ENCODE data around the gene CLEC18B. TPM values are rescaled to one million over a fixed set of nuclear protein-coding genes. Genes with fewer than 3 reads are reported as not detected.
"Not testable (repeated sequence)": the region's sequence is repeated elsewhere in the genome, so short reads cannot be mapped to it uniquely, and the experiment has no call there.

CLEC18B gene
- polyA plus RNA-seq, 2 of the 4 experiments (the other 2 are of a cell fraction) = 0.26 to 0.31 TPM

DNA sequence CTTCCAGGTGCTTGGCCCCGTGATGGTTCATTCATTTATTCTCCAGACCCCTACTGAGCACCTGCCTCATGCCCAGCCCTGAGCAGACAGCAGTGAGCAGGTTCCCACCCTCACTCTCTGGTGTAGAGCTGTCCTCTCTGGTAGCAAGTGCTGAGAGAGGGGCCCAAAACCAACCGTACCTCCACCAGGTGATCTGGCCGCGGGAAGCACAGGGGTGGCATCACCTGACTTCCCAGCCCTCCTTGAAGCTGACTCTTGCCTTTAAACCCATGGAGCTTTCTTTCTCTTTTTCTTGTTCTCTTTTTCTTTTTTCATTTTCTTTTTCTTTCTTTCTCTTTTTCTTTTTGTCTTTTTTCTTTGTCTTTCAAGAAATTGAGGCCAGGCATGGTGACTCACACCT, 21.0 kb downstream of the CLEC18B start:
- H3K27ac ChIP-seq; H3K4me3 ChIP-seq; H3K4me1 ChIP-seq; POLR2A ChIA-PET; DNase-seq (ENCODE audit: low read depth in 1 of 2, low spot score in 1 of 2); H3K4me2 ChIP-seq; ATAC-seq; CTCF ChIA-PET; FAIRE-seq; H3K9me3 ChIP-seq: not testable (repeated sequence)
- WGBS (ENCODE audit: missing lambda C conversion rate) = 85% methylated on average over 3 of the region's 4 CpGs

DNA sequence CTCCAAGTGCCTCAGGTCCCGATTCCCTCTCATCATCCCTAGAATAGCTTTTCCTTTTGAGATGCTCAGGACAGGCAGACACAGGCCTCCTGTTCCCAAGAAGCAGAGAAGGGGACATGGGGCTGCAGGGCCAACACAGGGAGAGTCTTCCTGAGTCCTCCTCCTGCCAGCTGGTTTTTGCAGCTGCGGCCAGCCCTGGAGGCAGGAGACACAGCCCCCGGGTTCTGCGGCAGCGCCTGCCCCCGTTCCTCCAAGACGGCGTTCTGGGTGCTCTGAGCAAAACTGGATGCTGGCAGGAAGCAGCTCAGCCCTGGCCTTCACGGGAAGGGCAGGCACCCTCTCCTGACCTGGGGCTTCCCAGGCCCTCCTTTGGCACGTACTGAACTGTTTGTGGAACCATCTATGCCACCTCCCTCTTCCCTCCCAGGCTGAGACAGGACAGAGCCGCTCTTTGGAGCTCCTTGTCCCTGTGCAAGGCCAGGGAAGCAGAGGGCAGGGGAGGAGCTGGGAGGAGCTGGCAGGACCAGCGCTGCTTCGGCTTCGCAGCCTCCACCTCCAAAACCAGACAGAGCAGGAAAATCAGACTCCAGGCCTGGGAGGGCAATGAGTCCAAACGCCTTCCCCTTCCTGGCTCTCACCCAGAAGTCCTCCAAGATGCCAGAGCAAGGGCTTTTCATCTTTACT, 22.9 kb downstream of the CLEC18B start:
- H3K27ac ChIP-seq; CTCF ChIA-PET; FAIRE-seq; H3K4me1 ChIP-seq; POLR2A ChIA-PET; H3K9me3 ChIP-seq; H3K4me3 ChIP-seq; DNase-seq (ENCODE audit: low read depth in 1 of 2, low spot score in 1 of 2); H3K4me2 ChIP-seq: not testable (repeated sequence)
- 79% methylated on average over 12 of the region's 15 CpGs for WGBS (ENCODE audit: missing lambda C conversion rate)
- ATAC-seq = peak; percentile 57 to 61; a peak in 5 of 6 replicates

DNA sequence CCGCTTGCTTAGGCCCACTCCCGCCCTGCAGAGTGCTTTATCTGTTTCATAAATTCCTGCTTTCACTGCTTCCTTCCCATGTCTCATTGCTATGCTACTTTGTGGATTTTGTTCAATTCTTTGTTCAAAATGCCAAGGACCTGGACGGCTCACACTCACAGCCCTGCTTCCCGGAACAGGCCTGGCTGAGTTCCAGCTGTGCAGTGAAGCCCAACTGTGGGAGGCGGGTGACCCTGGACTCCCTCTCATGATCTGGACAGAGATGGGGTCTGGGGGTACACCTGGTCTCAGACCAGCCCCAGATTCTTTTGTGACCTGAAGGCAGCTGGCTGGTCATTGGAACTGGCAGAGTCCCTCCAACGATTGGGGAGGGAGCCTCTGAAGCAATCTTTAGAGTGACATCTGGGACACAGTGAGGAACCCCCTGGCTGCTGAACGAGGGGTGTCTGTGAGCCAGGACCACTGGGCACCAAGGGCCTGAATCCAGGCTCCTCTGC, 24.7 kb downstream of the CLEC18B start:
- CTCF ChIA-PET; H3K4me2 ChIP-seq; H3K9me3 ChIP-seq; FAIRE-seq; DNase-seq (ENCODE audit: low read depth in 1 of 2, low spot score in 1 of 2); ATAC-seq; H3K4me3 ChIP-seq; H3K27ac ChIP-seq; POLR2A ChIA-PET; H3K4me1 ChIP-seq: not testable (repeated sequence)
- 69% methylated on average over 7 of the region's 7 CpGs for WGBS (ENCODE audit: missing lambda C conversion rate)

- POLR2A ChIA-PET; H3K4me1 ChIP-seq; H3K4me3 ChIP-seq; H3K27ac ChIP-seq; H3K4me2 ChIP-seq; DNase-seq (ENCODE audit: low read depth in 1 of 2, low spot score in 1 of 2); ATAC-seq; FAIRE-seq; H3K9me3 ChIP-seq; CTCF ChIA-PET: not testable (repeated sequence)
- WGBS (ENCODE audit: missing lambda C conversion rate) = 65% methylated on average over 3 of the region's 5 CpGs
Measured at GRCh38 chr16:74394604-74395003, 26.7 kb downstream of the CLEC18B start.

DNA sequence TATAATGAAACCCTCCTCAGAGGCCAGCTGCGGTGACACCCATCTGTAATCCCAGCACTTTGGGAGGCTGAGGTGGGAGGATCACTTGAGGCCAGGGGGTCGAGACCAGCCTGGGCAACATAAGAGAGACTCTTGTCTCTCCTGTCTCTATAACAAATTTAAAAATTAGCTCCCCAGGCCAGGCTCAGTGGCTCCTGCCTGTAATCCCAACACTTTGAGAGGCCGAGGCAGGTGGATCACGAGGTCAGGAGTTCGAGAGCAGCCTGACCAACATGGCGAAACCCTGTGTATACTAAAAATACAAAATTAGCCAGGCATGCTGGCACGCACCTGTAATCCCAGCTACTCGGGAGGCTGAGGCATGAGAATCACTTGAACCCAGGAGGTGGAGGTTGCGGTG, 27.1 kb downstream of the CLEC18B start:
- H3K4me1 ChIP-seq; POLR2A ChIA-PET; H3K4me2 ChIP-seq; CTCF ChIA-PET; FAIRE-seq; H3K4me3 ChIP-seq; H3K9me3 ChIP-seq; ATAC-seq; DNase-seq (ENCODE audit: low read depth in 1 of 2, low spot score in 1 of 2); H3K27ac ChIP-seq: not testable (repeated sequence)
- 81% methylated on average over 9 of the region's 9 CpGs for WGBS (ENCODE audit: missing lambda C conversion rate)

GRCh38 chr16:74391454-74392050, 29.7 kb downstream of the CLEC18B start:
- FAIRE-seq; H3K4me1 ChIP-seq; H3K27ac ChIP-seq; CTCF ChIA-PET; ATAC-seq; POLR2A ChIA-PET; H3K4me2 ChIP-seq; H3K4me3 ChIP-seq; H3K9me3 ChIP-seq; DNase-seq (ENCODE audit: low read depth in 1 of 2, low spot score in 1 of 2): not testable (repeated sequence)
- 65% methylated on average over 8 of the region's 13 CpGs for WGBS (ENCODE audit: missing lambda C conversion rate)

DNA sequence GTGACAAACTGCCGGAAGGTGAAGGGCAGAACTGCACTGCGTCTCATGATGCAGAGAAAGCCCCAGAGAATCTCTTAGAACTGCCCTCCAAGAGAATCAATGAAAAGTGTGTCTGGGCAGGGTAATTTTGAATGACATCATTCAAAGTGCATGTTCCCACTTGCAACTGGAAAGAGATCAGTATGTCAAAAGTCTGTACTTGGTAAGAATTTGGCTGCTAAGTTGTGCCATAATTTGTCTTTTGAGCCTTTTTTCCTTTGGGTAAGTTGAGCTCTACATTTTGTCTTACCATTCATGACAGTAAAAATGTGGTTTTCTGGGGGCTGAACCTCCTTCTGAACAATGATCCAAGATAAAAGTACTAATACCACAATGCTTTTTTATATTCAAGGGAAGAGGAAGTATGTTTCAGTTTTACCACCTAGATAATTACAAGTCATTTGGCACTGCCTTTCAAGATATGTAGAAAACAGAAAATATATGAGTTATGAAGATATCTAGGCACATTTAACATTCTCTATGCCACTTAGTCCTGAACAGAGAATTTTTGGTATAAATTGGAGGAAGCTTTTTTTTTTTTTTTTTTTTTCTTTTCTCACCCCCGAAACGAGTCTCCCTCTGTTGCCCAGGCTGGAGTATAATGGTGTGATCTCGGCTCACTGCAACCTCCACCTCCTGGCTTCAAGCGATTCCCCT, 38.8 kb downstream of the CLEC18B start:
- FAIRE-seq, H3K4me3 ChIP-seq, ATAC-seq: not testable (repeated sequence)

DNA sequence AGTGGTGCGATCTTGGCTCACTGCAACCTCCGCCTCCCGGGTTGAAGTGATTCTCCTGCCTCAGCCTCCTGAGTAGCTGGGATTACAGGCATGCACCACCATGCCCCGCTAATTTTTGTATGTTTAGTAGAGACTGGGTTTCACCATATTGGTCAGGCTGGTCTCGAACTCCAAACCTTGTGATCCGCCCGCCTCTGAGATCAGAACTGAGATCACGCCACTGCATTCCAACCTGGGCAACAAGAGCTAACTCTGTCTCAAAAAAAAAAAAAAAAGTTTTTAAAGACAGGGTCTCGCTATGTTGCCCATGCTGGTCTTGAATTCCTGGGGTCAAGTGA, 47.5 kb downstream of the CLEC18B start:
- H3K4me2 ChIP-seq, POLR2A ChIA-PET: not testable (repeated sequence)

More for the DNA sequence above, 38.8 kb downstream of the CLEC18B start:
- CTCF ChIA-PET; POLR2A ChIA-PET; H3K9me3 ChIP-seq; DNase-seq (ENCODE audit: low read depth in 1 of 2, low spot score in 1 of 2); H3K4me2 ChIP-seq; H3K27ac ChIP-seq; H3K4me1 ChIP-seq: not testable (repeated sequence)
- 10% methylated on average over 3 of the region's 6 CpGs for WGBS (ENCODE audit: missing lambda C conversion rate)

More for the DNA sequence above, 47.5 kb downstream of the CLEC18B start:
- not testable (repeated sequence) for H3K9me3 ChIP-seq; H3K4me3 ChIP-seq; DNase-seq (ENCODE audit: low read depth in 1 of 2, low spot score in 1 of 2); H3K4me1 ChIP-seq; ATAC-seq; H3K27ac ChIP-seq; FAIRE-seq
- CTCF ChIA-PET = interaction anchor here (0.7 kb wide), 1 partner anchor 1267 kb away, joined by 3 read pairs; no protein-coding TSS in a partner anchor
- WGBS (ENCODE audit: missing lambda C conversion rate) = 80% methylated on average over 9 of the region's 9 CpGs

Measured in A549 (cell line).